Hepatocyte (in vitro differentiated cells): Measurements from ENCODE around the gene GGA2.

Experiments
- CTCF ChIP-seq: fragments of 200-600 bp; sonication (generic); IDR thresholded peaks from 2 replicates; pipeline ENCODE4 v1.5.1; 2016; ENCODE audit warnings: antibody characterized with exemption, mild to moderate bottlenecking; ENCODE audit not compliant: poor library complexity
- EZH2 ChIP-seq: fragments of 200-600 bp; sonication (generic); IDR thresholded peaks from 2 replicates; pipeline ENCODE4 v1.6.1; 2016; ENCODE audit warnings: antibody characterized with exemption, mild to moderate bottlenecking, borderline replicate concordance
- EZH2phosphoT487 ChIP-seq: fragments of 200-600 bp; sonication (generic); IDR thresholded peaks from one replicate; pipeline ENCODE4 v1.6.1; 2018; ENCODE audit warnings: antibody characterized with exemption, mild to moderate bottlenecking, low read depth, moderate library complexity; ENCODE audit not compliant: unreplicated experiment, severe bottlenecking

- TF ChIP-seq CTCF (no peak), EZH2phosphoT487 (no peak), EZH2 (no peak)
Observed at GRCh38 chr16:23497543-23497868, 12.8 kb downstream of the GGA2 start.
